CD4-positive, alpha-beta T cell treated with Interferon gamma for 1 hour (primary cell): ENCODE data around the gene YBX1.
"Not testable (repeated sequence)": the region's sequence is repeated elsewhere in the genome, so short reads cannot be mapped to it uniquely, and the experiment has no call there.

Source experiments
- DNase-seq: peaks from one replicate; pipeline ENCODE4 v3.0.0-alpha.2; 2020

YBX1 gene

GRCh38 chr1:42681741-42682483 lies at the start of gene YBX1:
Gene YBX1 (plus strand): TSS chr1:42682418. CDS start chr1:42682566, 148 bp downstream.
- peak; percentile 96 for DNase-seq

DNA sequence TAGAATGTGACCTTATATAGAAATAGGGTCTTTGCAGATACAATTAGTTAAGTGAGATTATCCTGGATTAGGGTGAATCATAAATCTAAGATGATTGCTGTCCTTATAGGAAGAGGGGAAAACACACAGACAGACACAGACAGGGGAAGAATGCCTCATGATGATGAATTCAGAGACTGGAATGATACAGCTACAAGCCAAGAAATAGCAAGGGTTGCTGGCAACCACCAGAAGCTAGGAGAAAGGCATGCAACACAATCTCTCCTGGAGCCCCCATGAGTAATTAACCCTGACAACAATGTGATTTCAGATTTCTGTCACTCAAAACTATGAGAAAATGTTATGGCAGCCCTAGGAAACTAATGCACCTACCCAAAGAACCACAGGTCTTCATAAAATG lies 43.1 kb upstream of the YBX1 start:
- no peak for DNase-seq

DNA sequence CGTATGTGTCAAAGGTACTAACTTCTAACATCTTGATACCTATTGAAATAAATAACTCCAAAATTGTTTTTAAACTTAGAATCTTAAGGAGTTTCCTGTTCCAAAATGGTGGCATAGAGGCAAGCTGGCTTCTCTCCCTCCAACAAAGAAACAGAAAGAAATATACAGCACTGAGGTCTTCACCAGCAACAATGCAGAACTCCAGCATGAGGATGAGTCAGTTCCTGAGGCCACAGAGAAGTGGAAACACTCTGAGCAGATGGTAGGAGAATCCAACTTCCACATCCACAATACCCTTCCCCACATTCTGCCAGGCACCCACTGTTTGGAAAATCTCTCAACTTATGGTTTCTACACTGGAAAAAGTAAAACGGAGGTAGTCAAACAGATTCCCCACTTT lies 36.2 kb upstream of the YBX1 start:
- no peak for DNase-seq

- DNase-seq: no peak
Observed at GRCh38 chr1:42657201-42657600, 25.0 kb upstream of the YBX1 start.

GRCh38 chr1:42657981-42658876 lies 24.0 kb upstream of the YBX1 start, which contains the start of gene PPIH:
Gene PPIH (plus strand): TSS chr1:42658423. CDS start chr1:42658447, 24 bp downstream.
- peak; percentile 90 for DNase-seq

DNA sequence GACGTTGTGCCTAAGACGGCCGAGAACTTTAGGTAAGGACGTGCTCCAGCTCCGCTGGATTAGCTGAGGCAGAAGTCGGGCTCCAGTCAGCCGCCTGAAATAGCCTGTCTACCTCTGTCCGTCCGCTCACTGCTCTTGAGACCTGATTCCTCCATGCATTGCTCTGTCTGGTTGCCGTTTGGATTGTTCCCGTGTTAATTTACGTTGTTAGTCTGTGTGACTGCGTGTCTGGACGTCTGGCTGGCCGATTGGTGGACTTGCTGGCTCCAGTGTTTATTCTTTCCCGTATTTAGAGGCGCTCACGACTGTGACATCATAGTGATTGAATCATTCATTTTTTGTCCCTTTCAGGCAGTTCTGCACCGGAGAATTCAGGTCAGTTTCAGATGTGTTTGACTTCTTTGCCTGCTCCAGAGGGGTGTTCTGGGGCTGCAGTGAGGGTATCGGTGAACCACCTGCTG lies 23.3 kb upstream of the YBX1 start:
- DNase-seq: no peak

- no peak for DNase-seq
Observed at GRCh38 chr1:42660907-42661500, 21.2 kb upstream of the YBX1 start.

DNA sequence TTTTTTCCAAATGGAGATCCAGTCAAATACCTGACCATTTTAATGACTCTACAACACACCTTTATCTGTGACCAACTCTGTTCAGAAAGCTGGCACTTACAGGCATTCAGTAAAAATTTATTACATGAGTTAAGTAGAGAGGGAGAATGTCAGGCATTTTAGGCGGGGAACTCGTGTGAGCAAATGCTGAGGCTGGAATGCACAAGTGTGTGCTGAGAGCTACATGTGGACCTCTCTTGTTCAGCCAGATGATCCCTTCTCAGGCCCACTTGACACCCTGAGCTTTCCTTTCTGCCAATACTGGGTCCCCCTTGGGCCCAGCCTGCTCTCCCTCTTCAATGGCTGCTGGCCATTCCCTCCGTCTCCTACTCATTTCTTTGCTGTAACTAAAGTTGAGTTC lies 12.3 kb upstream of the YBX1 start:
- no peak for DNase-seq

DNA sequence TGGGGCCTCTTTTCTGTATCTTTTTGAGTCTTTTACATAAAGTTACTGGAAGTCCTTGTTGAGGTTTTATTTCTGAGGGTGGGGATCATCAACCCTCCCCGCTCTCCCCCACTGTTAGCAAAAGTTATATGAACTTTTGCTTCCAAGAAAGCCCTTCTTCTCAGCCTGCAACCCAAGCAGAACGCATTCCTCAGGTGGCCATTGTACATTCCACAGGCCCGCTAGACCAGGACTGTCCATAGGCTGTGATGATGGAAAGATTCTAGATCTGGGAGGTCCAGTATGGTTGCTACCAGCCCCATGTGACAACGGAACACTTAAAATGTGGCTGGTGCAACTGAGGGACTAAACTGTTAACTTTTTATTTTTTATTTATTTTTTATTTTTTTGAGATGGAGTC lies 11.8 kb upstream of the YBX1 start:
- DNase-seq: no peak

- DNase-seq: no peak
Observed at GRCh38 chr1:42674214-42674613, 8.0 kb upstream of the YBX1 start.

DNA sequence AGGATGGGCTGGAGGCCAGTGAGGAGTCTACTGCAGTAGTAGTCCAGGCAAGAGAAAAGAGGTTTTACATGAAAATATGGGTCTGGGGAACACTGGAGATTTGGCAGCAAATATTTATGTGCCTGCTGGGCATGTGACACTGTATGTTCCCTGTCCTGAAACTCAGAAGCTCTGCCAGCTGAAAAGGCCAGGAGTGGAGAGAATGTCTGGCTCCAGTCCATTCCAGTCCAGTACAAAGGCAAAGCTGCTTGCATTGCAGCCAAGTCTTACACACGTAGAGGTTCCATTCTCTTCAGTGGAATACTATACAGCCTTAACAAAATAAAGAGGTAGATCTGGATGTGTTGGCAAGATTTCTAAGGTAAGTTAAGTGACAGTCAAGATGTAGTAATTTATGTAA lies 7.5 kb upstream of the YBX1 start:
- DNase-seq: no peak

- DNase-seq: no peak
Observed at GRCh38 chr1:42675467-42675866, 6.8 kb upstream of the YBX1 start.

- DNase-seq: no peak
Observed at GRCh38 chr1:42676534-42677087, 5.6 kb upstream of the YBX1 start.

GRCh38 chr1:42679364-42679983 lies 2.7 kb upstream of the YBX1 start:
- DNase-seq: no peak

- DNase-seq: no peak
Observed at GRCh38 chr1:42680055-42680454, 2.2 kb upstream of the YBX1 start.

GRCh38 chr1:42680921-42681683 lies 1.1 kb upstream of the YBX1 start:
- no peak for DNase-seq

- DNase-seq: not testable (repeated sequence)
Observed at GRCh38 chr1:42682484-42682738, 193 bp downstream of the YBX1 start.

DNA sequence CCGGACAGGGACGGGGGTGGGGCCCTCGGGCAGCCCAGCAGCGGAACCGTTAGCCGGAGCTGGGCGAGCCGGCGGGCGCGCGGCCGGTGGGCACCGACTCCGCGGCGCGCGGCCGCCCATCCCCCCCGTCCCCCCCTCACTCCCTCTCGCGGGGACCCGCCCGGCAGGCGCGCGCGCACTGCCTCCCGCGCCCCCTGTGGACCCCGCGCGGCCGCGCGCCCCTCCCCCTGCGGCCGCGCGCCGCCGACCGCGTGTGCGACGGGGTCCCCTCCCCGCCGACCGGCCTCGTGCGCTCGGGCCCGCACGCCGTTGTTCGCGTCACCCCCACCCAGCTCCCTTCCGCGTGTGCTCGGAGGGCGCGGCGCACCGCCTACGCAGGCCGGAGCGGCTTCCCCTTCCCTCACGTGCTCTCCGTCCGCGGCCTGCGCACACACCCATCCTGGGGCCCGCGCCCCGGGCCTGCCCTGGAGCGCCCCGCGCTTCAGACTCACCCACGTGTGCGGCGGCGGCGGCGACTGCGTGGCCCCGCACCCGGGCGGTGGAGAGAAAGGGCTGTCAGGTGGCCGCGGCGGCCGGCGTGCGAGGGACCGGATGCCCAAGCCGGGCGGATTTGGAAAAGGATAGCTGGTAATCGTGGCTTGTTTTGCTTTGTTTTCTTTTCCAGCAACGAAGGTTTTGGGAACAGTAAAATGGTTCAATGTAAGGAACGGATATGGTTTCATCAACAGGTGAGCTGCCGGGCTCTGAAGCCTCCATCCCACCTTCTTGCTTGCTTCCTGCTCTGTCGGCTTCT lies 717 bp downstream of the YBX1 start:
- peak; percentile 78 for DNase-seq

DNA sequence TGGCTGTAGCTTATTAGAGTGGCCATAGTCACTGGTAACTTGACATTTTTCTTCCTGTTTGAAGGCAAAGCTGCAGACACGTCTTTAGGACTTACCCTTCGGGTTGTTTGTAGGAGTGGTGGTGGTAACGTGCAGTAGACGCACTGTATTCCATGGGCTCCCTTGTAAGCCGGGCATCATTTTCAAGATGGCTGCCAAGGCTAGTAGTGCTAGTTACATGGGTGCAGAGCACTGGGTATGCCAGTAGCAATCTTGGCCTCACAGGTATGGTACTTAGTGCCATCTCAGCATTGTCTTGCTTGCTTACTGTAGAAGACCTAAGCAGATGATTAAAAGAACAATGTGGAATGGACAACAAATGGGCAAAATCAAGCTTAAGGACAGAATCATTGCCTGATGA lies 1.9 kb downstream of the YBX1 start:
- DNase-seq: no peak

DNA sequence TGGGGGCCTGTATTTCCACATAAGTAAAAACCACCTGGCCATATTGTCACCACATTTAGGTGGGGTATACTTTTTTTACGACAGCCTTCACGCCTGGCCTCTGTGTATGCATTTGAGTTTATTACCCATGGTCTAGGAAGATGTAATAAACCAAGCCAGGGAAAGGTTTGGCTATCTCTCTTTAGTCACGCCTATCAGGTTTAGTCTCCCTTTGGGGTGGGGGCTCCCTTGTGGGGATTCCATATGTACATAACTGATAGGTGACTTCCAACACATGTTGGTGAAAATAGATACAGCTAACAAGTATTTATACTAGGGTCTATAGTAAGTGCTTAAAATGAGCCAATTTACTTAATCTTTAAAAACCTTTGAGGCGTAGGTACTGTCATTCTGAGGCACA lies 4.2 kb downstream of the YBX1 start:
- no peak for DNase-seq

DNA sequence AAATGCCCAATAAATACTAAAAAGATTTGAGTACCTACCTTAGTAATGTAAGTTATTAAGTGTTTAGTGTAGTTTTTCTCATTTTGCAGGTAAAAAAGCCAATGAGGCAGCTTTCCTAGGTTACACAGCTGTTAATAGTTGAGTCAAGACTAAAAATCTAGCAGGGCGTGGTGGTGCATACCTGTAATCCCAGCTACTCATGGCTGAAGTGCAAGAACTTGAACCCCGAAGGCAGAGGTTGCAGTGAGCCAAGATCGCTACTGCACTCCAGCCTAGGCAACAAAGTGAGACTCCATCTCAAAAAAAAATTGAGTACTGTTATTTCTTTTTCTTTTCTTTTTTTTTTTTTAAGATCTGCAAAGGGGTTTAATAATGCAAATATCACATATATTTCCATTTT lies 7.7 kb downstream of the YBX1 start:
- no peak for DNase-seq
